ENCODE data around the gene GRID2.

GRID2 gene

DNA sequence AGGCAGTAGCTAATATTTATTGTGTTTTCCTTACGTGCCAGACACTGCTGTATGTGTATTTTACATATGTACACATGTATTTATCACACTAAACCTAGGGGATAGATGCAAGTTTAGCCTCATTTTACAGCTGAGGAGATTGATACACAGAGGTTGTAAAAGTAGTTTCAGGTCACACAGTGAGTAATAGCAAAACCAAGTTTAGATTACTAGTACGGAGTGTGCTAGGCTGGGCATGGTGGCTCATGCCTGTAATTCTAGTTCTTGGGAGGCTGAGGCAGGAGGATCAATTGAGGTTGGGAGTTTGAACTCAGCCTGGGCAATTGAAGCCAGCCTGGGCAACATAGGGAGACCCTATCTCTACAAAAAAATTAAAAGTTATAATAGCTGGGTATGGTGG lies 823.7 kb downstream of the GRID2 start:
- no peak for DNase-seq

DNA sequence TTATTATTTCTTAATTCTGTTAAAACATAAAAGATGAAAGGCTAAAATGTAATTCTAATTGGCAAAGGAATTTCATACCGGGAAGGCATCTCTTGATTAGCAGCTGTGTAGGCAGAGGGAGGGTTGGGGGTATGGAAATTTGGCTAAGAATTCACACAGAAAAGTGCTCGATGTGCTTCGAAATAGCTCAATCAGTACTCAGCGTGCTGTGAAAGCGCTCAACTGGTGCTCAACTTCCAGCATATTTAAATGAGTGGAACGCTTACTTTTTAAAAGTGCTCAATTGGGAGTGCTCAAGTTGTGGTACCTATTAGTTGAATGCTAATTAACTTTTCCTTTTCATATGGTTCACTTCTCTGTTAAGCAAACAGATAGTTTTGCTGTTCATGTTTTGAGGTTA lies 828.9 kb downstream of the GRID2 start:
- no peak for DNase-seq

DNA sequence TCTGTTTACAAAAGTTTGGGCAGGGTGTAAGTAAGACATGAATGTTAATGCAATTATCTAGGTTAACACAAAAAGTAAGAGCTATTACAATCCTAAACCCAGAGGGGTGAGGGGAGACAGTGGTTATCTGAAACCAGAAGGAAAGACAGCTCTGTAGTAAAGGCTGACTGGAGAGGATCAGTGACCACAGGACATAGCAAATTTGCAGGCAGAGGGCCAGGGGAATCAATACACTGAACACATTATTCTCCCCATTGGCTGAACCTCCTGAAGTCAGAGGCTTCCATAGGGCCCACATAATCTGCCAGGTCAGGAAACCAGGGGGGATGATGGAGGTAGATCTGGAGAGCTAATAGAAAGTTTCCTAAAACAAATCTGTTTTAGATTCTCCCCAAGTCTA lies 835.4 kb downstream of the GRID2 start:
- DNase-seq: no peak

DNA sequence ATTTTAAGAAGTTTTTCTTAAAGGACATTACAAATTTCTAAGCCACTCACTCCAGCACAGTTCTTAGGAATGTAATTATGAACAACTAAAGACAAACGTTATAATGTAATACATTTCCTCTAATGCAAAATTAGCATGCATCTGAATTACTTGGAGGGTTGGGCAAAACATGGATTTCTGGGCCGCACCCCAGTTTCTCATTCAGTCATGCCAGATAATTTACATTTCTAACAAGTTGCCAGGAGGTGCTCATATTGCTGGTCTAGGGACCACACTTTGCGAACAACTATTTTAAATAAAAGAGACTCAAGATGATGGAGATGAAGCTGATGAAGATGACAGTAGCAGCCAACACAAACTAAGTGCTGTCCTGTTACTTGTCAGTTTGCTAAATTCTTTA lies 840.1 kb downstream of the GRID2 start:
- no peak for DNase-seq

DNA sequence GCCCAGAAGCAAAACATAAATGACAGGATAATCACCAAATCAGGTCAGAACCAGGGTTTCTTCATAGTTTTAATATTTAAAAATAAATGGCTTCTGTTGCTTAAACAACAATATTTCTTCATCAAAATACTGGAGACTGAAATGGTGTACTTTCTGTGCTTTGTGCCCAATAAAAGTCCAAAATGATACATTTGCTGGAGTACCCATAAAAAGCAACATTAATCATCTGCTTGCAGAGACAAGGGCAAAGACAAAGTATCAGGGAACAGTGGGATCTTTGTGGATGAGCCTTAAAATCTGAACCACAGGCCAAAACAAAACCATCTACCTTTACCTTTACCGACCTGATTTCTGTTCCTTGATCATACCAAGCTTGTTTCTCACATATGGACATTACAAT lies 840.9 kb downstream of the GRID2 start:
- DNase-seq: no peak

DNA sequence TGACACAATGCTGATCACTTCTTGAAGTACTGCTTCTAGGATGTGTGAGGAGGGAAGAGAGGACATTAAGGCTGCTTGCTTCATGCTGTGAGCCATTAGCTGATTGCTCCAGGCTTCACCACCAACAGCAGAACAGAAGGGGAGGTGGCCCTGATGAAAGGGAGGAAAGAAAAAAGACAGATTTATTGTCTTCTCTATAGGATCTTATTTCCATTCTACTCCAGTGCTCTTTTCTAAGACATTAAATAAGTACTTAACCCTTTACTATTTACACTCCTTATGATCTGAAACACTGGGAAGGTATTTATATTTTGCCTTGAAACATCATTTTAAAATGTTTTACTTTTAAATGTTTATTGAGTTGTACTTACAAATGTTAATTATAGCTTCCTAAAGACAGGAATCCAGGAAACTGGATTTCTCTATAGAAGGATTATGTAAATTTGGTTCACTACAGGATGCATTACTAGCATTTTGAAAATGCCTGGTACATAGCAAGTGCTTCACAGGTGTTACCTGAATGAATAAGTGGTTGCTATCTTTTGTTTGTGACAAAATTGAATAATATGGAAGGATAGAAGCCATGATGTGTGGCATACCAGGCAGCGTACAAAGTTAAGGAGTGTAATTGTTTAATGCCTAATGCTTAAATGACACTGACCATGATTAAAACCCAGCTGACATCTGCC lies 843.9 kb downstream of the GRID2 start:
- DNase-seq: no peak

DNA sequence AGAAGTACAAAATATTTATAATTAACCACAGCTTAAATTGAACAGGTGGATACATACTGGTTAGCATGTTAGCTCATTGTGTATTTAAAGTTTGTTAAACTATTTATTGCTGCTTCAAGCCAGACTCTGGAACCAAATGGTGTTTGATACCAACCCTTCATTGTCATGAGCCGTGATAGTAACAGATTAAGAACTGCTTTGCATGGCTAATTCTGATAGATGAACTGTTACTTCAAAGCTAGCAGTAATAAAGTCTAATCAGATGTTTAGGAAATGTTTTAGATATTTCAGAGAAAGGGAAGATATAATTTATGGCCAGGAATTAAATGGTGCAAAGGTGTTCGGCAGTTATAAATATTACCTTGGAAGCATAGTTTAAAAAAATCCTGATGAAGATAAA lies 848.7 kb downstream of the GRID2 start:
- no peak for DNase-seq

DNA sequence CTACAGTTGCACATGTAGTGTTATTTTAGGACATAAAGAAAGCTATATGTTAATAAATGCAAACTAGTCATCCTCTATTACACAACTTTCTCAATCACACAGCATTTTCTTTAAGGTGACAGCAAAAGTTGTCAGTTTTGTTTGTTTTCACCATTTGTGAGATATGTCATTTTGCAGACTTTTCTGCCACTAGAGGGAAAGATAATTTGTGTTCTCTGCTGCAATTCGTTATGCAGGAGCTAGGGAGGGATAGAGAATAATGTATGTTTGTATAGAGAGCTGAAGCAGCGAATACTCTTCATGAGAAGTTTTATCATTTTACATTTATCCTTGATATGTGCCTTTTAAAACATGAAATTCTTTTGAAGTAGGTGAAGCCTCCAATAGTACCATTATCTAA lies 854.2 kb downstream of the GRID2 start:
- no peak for DNase-seq

DNA sequence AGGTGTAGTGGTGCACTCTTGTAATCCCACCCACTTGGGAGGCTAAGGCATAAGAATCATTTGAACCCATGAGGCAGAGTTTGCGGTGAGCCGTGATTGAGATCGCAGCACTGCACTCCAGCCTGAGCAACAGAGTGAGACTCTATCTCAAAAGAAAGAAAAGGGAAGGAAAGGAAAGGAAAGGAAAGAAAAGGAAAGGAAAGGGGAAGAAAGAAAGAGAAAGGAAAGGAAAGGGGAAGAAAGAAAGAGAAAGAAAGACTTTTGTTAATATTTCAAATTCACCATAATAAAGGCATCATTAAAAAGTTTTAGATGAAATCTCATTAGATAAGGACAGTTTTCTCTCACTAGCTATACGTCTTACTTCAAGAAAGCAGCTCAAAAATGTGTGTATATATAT lies 864.3 kb downstream of the GRID2 start:
- no peak for DNase-seq

DNA sequence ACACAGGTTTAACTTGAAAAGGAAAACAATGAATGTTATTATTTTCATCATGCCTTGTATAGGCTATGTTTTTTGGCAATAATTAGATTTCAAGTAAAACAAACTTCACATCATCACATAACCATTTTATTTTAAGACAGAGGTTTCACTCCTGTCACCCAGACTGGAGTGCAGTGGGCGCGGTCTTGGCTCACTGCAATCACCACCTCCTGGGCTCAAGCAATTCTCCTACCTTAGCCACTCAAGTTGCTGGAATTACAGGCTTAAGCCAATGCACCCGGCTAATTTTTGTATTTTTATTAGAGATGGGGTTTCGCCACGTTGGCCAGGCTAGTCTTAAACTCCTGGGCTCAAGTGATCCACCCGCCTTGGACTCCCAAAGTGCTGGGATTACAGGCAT lies 866.2 kb downstream of the GRID2 start:
- no peak for DNase-seq

DNA sequence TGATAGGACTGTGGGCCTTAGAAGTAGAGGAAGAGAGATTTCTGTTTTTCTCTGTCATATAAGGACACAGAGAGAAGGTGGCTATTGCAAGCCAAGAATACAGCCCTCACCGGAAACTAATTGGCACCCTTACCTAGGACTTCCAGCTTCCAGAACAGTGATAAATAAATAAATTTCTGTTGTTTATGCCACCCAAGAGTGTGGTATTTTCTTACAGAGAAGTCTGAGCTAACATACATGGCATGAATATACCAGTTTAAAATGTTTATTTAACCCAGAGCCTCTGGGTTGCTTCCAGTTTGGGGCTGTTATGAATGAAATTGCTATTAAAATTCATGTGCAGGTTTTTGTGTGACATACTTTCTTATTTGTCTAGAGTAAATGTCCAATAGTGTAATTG lies 870.8 kb downstream of the GRID2 start:
- no peak for DNase-seq

DNA sequence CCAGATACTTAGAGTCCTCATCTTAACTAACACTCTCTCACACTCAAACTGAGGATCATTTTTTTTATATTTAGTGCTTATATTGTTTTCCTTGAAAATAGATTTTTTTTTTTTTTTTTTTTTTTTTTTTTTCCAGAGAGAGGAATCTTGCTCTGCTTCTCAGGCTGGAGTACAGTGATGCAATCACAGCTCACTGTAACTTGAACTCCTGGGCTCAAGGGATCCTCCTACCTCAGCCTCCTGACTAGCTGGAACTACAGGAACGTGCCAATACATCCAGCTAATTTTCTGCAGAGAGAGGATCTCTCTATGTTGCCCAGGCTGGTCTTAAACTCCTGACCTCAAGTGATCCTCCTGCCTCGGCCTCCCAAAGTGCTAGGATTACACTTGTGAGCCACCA lies 874.5 kb downstream of the GRID2 start:
- DNase-seq: no peak

DNA sequence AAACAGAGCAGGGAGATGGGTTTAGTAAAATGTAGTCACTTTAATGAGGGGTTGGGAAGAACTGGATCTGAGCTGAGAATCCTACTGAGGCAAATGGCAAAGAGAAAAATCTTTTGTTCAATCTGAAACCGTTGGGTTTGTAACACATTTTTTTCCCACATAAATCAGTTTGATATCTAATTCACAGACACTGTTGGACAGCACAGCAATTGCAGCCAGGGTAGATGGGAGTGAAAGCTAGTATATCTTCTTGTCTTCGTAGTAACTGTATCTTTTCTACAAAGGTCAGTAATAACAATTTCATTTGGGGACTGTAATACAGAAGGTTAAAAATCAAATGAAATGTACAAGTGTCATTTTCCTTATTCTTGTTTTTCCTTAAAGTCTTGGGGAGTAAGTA lies 875.3 kb downstream of the GRID2 start:
- DNase-seq: no peak

DNA sequence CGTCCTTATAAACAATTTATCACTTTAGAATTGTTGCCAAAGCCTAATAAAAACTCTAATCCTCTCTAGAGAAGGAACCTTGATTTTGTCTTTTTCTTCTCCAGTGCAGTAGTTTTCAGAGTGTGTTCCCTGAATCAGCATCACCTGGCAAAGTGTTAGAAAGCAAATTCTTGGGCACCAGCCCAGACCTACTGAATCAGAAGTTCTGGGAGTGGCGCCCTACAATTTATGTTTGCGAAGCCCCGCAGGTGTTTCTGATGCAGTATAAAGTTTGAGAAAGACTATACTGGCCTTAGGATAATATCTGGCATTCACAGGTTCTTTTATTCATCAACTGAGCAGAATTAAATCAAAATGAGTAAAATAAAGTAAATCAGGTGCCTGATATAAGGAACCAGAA lies 879.0 kb downstream of the GRID2 start:
- DNase-seq: no peak

DNA sequence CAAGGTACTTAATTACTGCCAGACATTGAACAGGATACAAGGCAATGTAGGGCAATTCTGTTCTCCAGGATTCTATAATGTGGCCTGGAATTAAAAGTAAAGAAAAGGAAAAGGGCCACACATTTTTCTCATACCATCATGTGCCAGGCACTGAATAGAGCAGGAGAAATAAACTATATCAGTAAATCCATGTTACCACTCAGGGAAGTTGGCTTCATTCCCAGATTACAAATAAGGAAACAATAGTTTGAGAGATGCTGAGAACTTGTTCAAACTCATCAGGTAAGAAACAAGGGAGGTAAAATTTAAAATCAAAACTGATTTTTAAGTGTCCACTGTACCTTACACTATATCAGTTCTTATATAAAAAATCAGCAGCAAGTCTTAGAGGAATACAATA lies 879.8 kb downstream of the GRID2 start:
- no peak for DNase-seq

DNA sequence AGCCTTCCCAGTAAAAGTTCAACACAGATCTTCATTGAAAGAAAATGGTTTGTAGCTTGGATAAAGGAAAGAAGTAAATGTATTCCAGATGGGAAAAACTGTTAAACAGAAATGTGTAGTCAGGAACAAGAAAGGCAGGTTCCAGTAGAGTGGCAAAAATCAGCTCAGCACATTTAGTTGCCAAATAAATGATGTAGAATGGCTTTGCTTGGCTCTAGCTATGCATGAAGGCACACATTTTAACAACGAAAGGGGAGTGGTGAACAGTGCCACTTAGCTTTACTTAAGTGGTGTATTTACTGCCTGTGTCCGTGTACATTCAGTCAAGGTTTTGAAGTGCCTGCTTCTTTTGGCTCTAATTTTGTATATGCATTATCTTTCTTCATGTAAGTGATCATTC lies 880.3 kb downstream of the GRID2 start:
- DNase-seq: no peak

DNA sequence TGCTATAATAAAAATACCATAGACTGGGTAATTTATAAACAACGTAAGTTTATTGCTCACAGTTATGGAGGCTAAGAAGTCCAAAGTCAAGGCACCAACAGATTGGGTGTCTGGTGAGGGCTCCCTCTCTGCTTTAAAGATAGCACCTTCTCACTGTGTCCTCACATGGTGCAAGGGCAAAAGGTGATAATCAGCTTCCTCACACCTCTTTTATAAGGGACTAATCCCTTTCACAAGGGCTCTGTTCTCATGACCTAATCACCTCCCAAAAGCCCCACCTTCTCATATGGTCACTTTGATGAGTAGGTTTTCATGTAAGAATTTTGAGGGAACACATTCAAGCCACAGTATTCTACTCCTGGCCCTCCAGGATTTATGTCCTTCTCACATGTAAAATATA lies 883.1 kb downstream of the GRID2 start:
- DNase-seq: no peak

DNA sequence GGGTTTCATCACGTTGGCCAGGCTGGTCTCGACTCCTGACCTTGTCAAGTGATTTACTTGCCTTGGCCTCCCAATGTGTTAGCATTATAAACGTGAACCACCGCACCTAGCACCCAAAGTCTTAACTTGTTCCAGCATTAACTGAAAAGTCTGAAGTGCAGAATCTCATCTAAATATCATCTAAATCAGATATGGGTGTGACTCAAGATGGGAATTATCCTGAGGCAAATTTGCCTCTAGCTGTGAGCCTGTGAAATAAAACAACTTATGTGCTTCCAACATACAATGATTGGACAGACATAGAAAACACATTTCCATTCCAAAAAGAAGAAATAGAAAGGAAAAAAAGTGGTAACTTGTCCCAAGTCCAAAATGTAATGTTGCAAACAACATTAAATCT lies 883.7 kb downstream of the GRID2 start:
- DNase-seq: no peak

DNA sequence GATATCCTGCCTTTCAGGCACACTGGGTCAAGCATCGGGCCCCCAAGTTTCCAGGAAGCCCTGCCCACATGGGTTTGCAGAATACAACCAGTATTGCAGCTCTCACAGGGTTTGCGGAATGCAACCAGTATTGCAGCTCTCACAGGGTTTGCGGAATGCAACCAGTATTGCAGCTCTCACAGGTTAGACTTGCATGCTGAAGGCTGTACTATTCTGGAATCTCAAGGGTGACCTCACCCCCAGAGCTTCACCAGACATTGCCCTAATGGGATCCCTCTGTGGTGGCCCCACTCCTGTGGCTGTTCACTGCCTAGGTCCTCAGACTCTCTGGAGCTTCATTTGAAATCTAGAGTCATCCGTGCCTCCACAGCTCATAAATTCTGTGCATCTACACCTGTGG lies 884.1 kb downstream of the GRID2 start:
- no peak for DNase-seq

DNA sequence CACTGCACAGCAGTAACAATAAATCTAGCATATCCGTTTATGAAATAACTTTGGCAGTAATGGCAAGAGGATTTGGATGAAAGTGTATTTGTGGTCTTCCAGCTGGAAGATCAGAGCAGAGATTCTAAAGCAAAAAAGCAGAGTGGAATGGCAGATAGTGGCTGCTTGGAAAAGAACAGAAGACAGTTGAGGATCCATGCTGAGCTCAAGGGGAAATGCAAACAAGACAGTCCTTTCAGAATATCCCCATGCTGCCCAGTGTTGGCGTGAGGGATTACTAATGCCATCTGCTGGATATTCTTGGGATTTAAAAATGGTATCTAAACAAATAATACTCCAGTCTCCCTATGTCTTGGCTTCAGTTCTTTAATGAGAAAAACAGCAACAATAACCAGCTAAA lies 895.7 kb downstream of the GRID2 start:
- DNase-seq: no peak

DNA sequence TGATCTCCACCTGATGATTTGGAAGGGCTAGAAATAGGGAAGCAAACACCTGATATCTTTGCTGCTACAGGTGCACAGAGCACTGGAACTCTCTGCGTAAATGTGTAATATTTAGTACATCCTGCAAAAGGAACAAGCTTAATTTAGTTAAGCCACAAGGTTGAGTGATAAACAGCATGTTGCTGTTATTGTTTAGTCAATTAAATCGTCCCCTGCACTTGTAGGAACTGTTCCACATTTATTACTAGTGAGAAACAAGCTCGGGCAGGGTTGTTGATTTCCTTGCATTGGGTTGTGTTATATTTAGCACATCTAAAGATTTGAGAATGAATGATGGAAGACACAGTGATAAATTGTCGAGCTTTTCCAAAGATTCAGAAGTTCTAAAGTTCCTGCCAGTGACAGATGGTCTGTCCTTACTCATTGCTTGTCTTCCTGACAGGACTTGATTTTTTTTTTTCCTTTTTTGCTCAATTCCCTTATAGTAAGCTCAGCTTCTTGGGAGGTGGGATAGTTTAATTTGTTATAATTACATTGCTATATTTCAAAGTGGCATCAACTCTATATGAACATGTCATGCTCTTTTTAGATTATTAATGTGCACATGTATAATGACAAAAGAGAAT lies 897.8 kb downstream of the GRID2 start:
- DNase-seq: no peak

DNA sequence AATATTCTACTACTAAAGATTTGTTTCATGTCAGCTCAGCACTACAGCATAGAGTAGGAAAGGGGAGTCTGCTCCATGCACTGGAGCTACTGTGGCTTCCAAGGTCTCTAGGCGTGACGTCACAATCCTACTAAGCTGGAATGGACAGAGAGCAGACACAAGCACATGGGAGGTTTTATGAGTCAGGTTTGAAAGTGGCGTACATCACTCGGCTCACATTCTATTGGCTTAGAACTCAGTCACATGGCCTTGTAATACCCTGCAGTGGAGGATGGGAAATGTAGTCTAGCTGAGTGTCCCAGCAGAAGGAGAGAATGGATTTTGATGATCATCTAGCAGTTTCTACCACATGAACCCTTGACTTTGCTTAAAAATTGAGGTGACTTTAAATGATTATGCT lies 899.9 kb downstream of the GRID2 start:
- DNase-seq: no peak

DNA sequence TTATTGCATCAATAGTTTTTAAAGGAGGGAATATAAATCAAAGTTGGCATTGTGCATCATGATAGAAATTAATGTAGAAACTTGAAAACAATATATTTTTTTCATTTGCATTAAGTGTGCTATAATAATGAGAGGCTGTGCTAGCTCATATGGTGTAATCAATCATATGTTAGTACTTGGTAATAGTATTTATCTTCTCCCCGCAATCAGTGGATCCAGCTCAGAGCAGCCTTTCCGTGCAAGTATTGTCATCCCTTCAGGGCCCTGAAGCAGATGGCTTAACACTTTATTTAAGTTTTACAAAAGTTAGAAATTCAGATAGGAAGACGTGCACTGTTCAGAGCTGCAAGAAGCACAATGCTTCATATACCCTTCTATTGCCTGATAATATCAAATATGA lies 908.5 kb downstream of the GRID2 start:
- no peak for DNase-seq

DNA sequence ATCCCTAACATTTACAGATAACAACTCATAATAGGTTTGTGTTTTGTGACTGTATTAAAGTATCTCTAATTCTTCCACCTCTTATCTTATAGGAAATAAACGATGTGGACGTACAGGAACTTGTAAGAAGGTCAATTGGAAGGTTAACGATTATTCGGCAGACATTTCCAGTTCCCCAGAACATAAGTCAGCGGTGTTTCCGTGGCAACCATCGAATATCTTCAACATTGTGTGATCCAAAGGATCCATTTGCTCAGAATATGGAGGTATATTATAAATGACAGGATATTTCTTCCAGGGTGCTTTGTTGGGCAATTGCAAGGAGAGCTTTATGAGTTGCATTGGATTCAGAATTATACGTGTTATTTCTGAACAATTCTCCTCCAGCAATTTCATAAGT lies 912.9 kb downstream of the GRID2 start:
- no peak for DNase-seq

DNA sequence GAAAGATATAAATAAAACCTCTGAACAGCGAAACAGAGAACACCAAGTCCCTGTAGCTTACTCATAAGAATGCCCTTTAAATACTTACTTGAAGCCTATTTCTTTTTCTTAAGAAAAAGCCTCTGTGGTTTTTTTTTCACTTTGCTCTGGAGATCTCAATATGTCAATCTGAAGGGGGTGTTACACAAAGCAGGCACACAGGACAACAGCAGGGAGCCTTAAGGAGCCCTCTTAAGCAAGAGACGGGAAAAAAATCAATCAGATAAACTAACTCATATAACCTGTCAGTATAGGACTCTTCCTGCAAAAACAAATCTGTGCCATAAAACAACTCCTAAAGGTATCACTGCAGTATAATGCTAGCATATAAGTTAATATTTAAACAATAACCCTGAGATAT lies 913.7 kb downstream of the GRID2 start:
- DNase-seq: no peak

Measured in activated CD4-positive, alpha-beta T cell treated with anti-CD3 and anti-CD28 coated beads, Interleukin-10, Interleukin-2, amounts not matched to agents 100 ng/mL and 50 ng/mL, durations not matched to agents 16 hours and 8 hours (primary cell).